Heart left ventricle (tissue), 13 donors: ENCODE data around the gene HOXD12.

ENCODE experiments used
- CTCF ChIP-seq, 12 donors: fragments of 200-600 bp; sonication (generic) in 4 of 12; IDR thresholded peaks; one replicate each; pipeline versions ENCODE4 v1.5.0 to v1.8.0; 2018 to 2022; ENCODE audit warnings: antibody characterized with exemption in 12 of 12, mild to moderate bottlenecking in 5 of 12
- POLR2A ChIP-seq, 2 donors: fragments of 450-650 bp; IDR thresholded peaks; one replicate each; pipeline ENCODE4 v1.6.1; 2017; ENCODE audit warnings: antibody characterized with exemption in 2 of 2, mild to moderate bottlenecking in 2 of 2, moderate library complexity in 2 of 2
- donor health status: ischemic (EF 13 %, LVEDD 7.1; RV severe dilation, severe dysfunction).
- donor health status: DM: no; HTN: yes; CAD: no.
- donor health status: DM: no; HTN: no; CAD: no.
- donor health status: ischemic (EF 25% LVEDD 6.9; RV normal size, moderate dysfunction).
- donor health status: ischemic (EF 25% LVEDD 5.7; RV mildly dilated, moderate dysfunction).
- donor health status: ischemic (EF 35%, LVEDD 5.7; RV mildly dilated, moderate dysfunction).
- donor health status: nonischemic (EF 11% LVEDD 7.7; RV severe dilation, severe dysfunction).
- donor health status: DM: yes; HTN: yes; CAD: no.
- donor health status: PGD.
- donor health status: ischemic (EF 29% LVEDD 5.4; RV normal size, mild dysfunction).
- donor health status: nonischemic (EF 23%, LVEDD 6.1; RV moderate dilation, normal function).

- TF ChIP-seq CTCF (IDR thresholded peaks at IDR 0.05): no peak
- no peak for TF ChIP-seq POLR2A (IDR thresholded peaks at IDR 0.05)
Observed at GRCh38 chr2:176137252-176137580, 37.6 kb downstream of the HOXD12 start.
